Measurements from ENCODE around the gene PGS1. TPM values are rescaled to one million over a fixed set of nuclear protein-coding genes. Genes with fewer than 3 reads are reported as not detected.

Gene PGS1
- total RNA-seq, 1 experiment from 2014 or later = 42.5 TPM

- ChIA-PET POLR2A (ENCODE audit: low non-redundant PET) (no interaction called here), CTCF (interaction anchor here (0.7 kb wide), 1 partner anchor 14 kb away, joined by 3 read pairs; no protein-coding TSS in a partner anchor)
- no TSS peak for BruUV-seq (replicated peaks)
- H3K36me3 ChIP-seq (ENCODE audit: insufficient read depth, low read length, poor library complexity, severe bottlenecking) = peaks cover 25% of the 10 kb centered on the region
- no peak for TF ChIP-seq CTCF (conservative IDR thresholded peaks at IDR 0.05; ENCODE audit: low read depth, low read length)
- TF ChIP-seq EZH2 (IDR thresholded peaks at IDR 0.05; ENCODE audit: borderline replicate concordance, low read depth, low read length, poor library complexity, severe bottlenecking) = no peak
- H3K4me1 ChIP-seq (ENCODE audit: insufficient read depth, low read length, poor library complexity, severe bottlenecking) = peaks cover 16% of the 10 kb centered on the region
- no peak overlapping the region for H3K27ac ChIP-seq (ENCODE audit: low read depth, low read length, poor library complexity, severe bottlenecking)
- DNase-seq (ENCODE audit: low spot score) = no peak
- intact Hi-C loops (cut with micrococcal nuclease; ENCODE audit: unreplicated experiment) = no loop called here
- no peak overlapping the region for H3K4me3 ChIP-seq (ENCODE audit: low read depth, low read length, poor library complexity, severe bottlenecking)
- no peaks in the 10 kb centered on the region for H3K27me3 ChIP-seq (replicated peaks; ENCODE audit: insufficient read depth, low read depth, low read length, poor library complexity)
- no peaks in the 10 kb centered on the region for H3K9me3 ChIP-seq (ENCODE audit: low read depth, low read length, poor library complexity, severe bottlenecking)
Measured at GRCh38 chr17:78425429-78425828, 47.0 kb downstream of the PGS1 start.

GRCh38 chr17:78426293-78426879 is 47.9 kb downstream of the PGS1 start:
- no peak for TF ChIP-seq EZH2 (IDR thresholded peaks at IDR 0.05; ENCODE audit: borderline replicate concordance, low read depth, low read length, poor library complexity, severe bottlenecking)
- no peak for TF ChIP-seq CTCF (conservative IDR thresholded peaks at IDR 0.05; ENCODE audit: low read depth, low read length)
- intact Hi-C loops (cut with micrococcal nuclease; ENCODE audit: unreplicated experiment) = no loop called here
- peaks cover 21% of the 10 kb centered on the region for H3K36me3 ChIP-seq (ENCODE audit: insufficient read depth, low read length, poor library complexity, severe bottlenecking)
- CTCF ChIA-PET = no interaction called here
- POLR2A ChIA-PET (ENCODE audit: low non-redundant PET) = no interaction called here
- H3K4me3 ChIP-seq (ENCODE audit: low read depth, low read length, poor library complexity, severe bottlenecking) = no peak overlapping the region
- no peaks in the 10 kb centered on the region for H3K27me3 ChIP-seq (replicated peaks; ENCODE audit: insufficient read depth, low read depth, low read length, poor library complexity)
- H3K27ac ChIP-seq (ENCODE audit: low read depth, low read length, poor library complexity, severe bottlenecking) = no peak overlapping the region
- DNase-seq (ENCODE audit: low spot score) = no peak
- no peaks in the 10 kb centered on the region for H3K9me3 ChIP-seq (ENCODE audit: low read depth, low read length, poor library complexity, severe bottlenecking)
- BruUV-seq (replicated peaks) = no TSS peak
- peaks cover 16% of the 10 kb centered on the region for H3K4me1 ChIP-seq (ENCODE audit: insufficient read depth, low read length, poor library complexity, severe bottlenecking)

GRCh38 chr17:78427140-78427539 is 48.7 kb downstream of the PGS1 start:
- H3K27me3 ChIP-seq (replicated peaks; ENCODE audit: insufficient read depth, low read depth, low read length, poor library complexity) = no peaks in the 10 kb centered on the region
- H3K4me3 ChIP-seq (ENCODE audit: low read depth, low read length, poor library complexity, severe bottlenecking) = no peak overlapping the region
- H3K36me3 ChIP-seq (ENCODE audit: insufficient read depth, low read length, poor library complexity, severe bottlenecking) = peaks cover 17% of the 10 kb centered on the region
- BruUV-seq (replicated peaks) = no TSS peak
- ChIA-PET CTCF (no interaction called here), POLR2A (ENCODE audit: low non-redundant PET) (no interaction called here)
- H3K9me3 ChIP-seq (ENCODE audit: low read depth, low read length, poor library complexity, severe bottlenecking) = no peaks in the 10 kb centered on the region
- peaks cover 16% of the 10 kb centered on the region for H3K4me1 ChIP-seq (ENCODE audit: insufficient read depth, low read length, poor library complexity, severe bottlenecking)
- no peak for DNase-seq (ENCODE audit: low spot score)
- intact Hi-C loops (cut with micrococcal nuclease; ENCODE audit: unreplicated experiment) = no loop called here
- H3K27ac ChIP-seq (ENCODE audit: low read depth, low read length, poor library complexity, severe bottlenecking) = no peak overlapping the region
- TF ChIP-seq EZH2 (IDR thresholded peaks at IDR 0.05; ENCODE audit: borderline replicate concordance, low read depth, low read length, poor library complexity, severe bottlenecking) (no peak), CTCF (conservative IDR thresholded peaks at IDR 0.05; ENCODE audit: low read depth, low read length) (no peak)
